ENCODE measurements around the gene CARD14.

DNA sequence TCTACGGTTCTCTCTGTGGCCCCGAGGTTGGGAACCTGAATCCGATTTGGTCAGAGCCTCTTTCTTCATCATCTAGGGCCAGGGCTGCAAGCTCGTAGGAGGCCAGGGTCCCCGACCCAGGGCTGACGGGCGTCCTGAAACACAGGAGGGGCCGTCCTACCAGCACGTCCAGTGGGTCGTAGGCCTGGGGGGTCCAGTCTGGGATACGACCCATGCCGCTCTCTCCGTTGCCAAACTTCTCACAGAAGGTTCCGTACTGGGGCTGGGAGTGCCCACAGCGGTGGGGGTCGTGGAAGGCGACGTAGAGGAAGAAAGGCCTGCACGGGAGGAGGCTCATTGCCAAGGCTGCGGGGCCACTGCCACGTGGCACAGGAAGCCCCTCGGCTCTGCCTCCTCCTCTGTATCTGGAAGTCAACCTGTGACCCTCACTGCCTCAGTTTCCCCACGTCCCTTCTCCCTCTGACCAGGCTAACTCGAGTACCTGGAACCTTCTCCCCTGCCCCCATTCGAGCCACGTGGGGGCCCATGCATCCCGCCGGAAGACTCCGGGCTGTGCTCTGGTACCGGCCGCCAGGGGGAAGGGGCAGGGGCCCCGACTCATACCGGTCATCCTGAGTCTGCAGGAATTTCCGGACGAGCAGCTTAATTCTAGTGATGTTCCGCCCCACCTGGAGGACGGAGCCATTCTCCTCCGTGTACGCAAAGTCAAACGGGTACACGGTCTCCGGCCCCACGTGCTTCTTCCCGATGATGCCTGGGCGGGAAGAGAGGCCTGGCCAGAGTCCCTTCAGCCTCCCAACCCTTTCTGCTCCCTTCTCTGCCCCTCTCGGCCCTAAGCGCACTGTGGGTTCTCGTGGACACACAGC lies 44.4 kb downstream of the CARD14 start:
- TF ChIP-seq, protein P1, sequence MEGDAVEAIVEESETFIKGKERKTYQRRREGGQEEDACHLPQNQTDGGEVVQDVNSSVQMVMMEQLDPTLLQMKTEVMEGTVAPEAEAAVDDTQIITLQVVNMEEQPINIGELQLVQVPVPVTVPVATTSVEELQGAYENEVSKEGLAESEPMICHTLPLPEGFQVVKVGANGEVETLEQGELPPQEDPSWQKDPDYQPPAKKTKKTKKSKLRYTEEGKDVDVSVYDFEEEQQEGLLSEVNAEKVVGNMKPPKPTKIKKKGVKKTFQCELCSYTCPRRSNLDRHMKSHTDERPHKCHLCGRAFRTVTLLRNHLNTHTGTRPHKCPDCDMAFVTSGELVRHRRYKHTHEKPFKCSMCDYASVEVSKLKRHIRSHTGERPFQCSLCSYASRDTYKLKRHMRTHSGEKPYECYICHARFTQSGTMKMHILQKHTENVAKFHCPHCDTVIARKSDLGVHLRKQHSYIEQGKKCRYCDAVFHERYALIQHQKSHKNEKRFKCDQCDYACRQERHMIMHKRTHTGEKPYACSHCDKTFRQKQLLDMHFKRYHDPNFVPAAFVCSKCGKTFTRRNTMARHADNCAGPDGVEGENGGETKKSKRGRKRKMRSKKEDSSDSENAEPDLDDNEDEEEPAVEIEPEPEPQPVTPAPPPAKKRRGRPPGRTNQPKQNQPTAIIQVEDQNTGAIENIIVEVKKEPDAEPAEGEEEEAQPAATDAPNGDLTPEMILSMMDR (conservative IDR thresholded peaks at IDR 0.05; ENCODE audit: low read length): no peak
- TF ChIP-seq EZH2phosphoT487 (IDR thresholded peaks at IDR 0.05; ENCODE audit: borderline replicate concordance): no peak
